Right ventricle myocardium superior (tissue), 1 donor: ENCODE results near the gene CAVIN2. TPM values are rescaled to one million over a fixed set of nuclear protein-coding genes. Genes with fewer than 3 reads are reported as not detected.

Source experiments
- ATAC-seq: fragments of 200-7000 bp; cut with Tn5 transposase; one replicate; pipeline ENCODE4 v1.9.1; 2020; ENCODE audit warnings: mild to moderate bottlenecking; ENCODE audit not compliant: poor library complexity
- DNase-seq: peaks from one replicate; pipeline ENCODE4 v3.0.0-alpha.2; 2020
- intact Hi-C: fragments of 100-400 bp; cut with DNase I; formaldehyde crosslinking; loops from one replicate; pipeline ENCODE4 v1.11.2; 2022
- long read RNA-seq: library from polyadenylated mRNA; unstranded; transcript quantifications from one replicate; pipeline ENCODE4 v2.0.0, GENCODE V29; 2021
- total RNA-seq: library from RNA; stranded (reverse); fragmentation: NEBNext Ultra II Directional; extraction: Animal tissue kit (Norgen Biotek cat#: 25700); gene quantifications from one replicate; pipeline ENCODE4 v1.2.1, GENCODE V29; 2021
- donor health status: DM: no; HTN: yes; CAD: no; lungs with severe emphysema.

CAVIN2 gene, protein sequence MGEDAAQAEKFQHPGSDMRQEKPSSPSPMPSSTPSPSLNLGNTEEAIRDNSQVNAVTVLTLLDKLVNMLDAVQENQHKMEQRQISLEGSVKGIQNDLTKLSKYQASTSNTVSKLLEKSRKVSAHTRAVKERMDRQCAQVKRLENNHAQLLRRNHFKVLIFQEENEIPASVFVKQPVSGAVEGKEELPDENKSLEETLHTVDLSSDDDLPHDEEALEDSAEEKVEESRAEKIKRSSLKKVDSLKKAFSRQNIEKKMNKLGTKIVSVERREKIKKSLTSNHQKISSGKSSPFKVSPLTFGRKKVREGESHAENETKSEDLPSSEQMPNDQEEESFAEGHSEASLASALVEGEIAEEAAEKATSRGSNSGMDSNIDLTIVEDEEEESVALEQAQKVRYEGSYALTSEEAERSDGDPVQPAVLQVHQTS
- 104 TPM for total RNA-seq
- long read RNA-seq, transcript CAVIN2-201 (2 exons, 3,229 nt), result major isoform, 375 of 382 reads
- long read RNA-seq, partial matches to known transcripts, result 0 of 382 reads
- long read RNA-seq, other reads (novel, unspliced or antisense), result 7 of 382 reads

DNA sequence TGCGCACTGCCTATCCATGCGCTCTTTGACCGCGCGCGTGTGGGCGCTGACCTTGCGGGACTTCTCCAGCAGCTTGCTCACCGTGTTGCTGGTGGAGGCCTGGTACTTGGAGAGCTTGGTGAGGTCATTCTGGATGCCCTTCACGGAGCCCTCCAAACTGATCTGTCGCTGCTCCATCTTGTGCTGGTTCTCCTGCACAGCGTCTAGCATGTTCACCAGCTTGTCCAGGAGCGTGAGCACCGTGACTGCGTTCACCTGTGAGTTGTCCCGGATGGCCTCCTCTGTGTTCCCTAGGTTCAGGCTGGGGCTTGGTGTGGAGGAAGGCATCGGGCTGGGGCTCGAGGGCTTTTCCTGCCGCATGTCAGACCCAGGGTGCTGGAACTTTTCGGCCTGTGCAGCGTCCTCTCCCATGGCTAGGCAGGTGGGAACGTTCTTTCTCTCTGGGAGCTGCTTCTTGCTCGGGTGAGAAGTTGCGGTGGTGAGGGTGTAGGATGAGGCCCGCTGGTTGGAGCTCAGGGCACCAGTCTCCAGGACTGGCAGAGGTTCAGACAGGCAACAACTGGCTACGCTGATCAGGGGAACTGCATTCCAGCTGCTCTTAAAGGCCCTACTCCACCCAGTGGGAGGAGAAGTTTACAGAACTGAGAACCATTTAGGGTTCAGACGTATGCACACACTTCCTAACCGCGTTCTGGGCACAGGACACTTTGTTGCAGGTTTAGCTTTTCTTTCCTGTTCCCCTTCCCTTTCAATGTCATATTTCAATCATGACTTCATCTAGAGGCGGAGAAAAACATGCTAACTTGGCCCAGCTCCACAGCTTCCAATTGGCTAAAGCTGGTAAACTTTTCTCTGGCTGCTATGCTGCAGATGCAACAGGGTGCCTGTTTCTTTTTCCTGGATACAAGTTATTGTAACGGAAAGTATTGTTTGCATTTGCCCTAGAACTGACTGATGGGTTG lies at the start of gene CAVIN2:
TSS of gene CAVIN2 (minus strand) at position 574 of the 962 bp plus-strand sequence. CDS start at position 411, 163 bp downstream.
- intact Hi-C loops, result no loop called here
- ATAC-seq (peak; percentile 89), DNase-seq (peak; percentile 71)

- intact Hi-C loops, result no loop called here
- ATAC-seq (no peak), DNase-seq (no peak)
Measured at GRCh38 chr2:191895743-191896142, 48.9 kb upstream of the CAVIN2 start.

DNA sequence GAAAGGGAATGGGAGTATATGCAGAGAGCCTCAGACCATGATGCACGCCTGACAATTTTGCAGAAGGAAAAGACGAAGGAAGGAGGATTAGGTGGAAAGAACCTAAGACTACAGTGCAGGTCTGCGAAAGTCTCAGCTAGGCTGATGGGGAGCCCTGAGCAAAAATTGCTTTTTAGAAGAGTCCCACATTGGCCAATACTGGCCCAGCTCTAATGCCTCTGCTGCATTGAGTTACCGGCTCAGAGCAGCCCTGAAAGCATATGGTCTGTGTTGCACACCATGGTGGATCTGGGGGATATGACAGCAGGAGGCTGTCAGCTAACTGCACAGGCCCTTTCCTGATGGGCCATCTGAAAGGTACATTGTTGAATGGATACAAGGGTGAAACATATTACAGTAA lies 48.3 kb upstream of the CAVIN2 start:
- intact Hi-C loops, result no loop called here
- DNase-seq, result no peak

GRCh38 chr2:191894681-191895147 lies 47.8 kb upstream of the CAVIN2 start:
- ATAC-seq, result no peak

More for the DNA sequence above, 48.3 kb upstream of the CAVIN2 start:
- no peak for ATAC-seq

DNA sequence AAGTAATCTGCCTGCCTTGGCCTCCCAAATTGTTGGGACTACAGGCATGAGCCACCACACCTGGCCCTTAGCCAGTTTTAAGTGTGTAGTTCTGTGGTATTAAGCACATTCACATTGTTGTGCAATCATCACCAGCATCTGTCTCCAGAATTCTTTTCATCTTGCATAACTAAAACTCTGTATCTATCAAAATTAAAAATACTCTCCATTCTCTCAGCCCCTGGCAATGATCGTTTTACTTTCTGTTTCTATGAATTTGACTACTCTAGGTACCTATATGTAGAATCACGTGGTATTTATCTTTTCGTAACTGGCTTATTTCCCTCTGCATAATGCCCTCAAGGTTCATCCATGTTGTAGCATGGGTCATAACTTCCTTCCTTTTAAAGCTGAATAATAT lies 45.5 kb upstream of the CAVIN2 start:
- no peak for DNase-seq
- intact Hi-C loops, result no loop called here
- no peak for ATAC-seq

More at GRCh38 chr2:191894681-191895147, 47.8 kb upstream of the CAVIN2 start:
- DNase-seq, result no peak
- intact Hi-C loops, result no loop called here

- ATAC-seq, result no peak
- intact Hi-C loops, result no loop called here
Measured at GRCh38 chr2:191891656-191892055, 44.8 kb upstream of the CAVIN2 start.

DNA sequence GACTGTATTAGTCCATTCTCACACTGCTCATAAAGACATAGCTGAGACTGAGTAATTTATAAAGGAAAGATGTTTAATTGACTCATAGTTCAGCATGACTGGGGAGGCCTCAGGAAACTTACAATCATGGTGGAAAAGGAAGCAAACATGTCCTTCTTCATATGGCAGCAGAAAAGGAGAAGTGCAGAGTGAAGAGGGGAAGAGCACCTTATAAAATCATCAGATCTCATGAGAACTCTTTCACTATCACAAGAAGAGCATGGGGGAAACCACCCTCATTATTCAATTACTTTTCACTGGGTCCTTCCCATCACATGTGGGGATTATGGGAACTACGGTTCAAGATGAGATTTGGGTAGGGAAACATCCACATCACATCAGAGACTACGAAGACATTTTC lies 43.0 kb upstream of the CAVIN2 start:
- intact Hi-C loops, result no loop called here
- ATAC-seq (no peak), DNase-seq (no peak)

More at GRCh38 chr2:191891656-191892055, 44.8 kb upstream of the CAVIN2 start:
- DNase-seq, result no peak

- DNase-seq (no peak), ATAC-seq (no peak)
- intact Hi-C loops, result no loop called here
Measured at GRCh38 chr2:191888400-191889166, 41.7 kb upstream of the CAVIN2 start.

DNA sequence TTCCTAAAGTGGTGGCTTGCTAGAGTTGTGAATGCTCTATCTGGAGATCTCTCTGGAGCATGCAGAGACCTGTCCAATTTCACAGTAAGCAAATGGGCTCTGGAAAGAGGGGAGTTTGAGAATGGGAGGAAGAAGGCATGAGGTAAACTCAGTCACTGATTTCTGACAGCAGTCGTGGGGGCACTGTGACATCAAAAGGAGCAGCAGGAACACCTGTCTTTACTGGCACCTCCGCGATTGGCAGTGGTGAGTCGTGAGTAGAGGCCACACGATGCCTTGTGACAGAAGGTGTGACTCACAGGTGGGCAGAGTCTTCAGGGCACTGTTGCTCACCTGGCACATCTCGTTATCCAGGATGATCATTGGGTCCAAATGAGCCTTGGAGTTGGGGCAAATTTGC lies 38.8 kb upstream of the CAVIN2 start:
- ATAC-seq, result no peak
- intact Hi-C loops, result no loop called here
- no peak for DNase-seq

GRCh38 chr2:191885098-191885497 lies 38.2 kb upstream of the CAVIN2 start:
- ATAC-seq, result peak; percentile 43
- intact Hi-C loops, result no loop called here
- DNase-seq, result no peak

DNA sequence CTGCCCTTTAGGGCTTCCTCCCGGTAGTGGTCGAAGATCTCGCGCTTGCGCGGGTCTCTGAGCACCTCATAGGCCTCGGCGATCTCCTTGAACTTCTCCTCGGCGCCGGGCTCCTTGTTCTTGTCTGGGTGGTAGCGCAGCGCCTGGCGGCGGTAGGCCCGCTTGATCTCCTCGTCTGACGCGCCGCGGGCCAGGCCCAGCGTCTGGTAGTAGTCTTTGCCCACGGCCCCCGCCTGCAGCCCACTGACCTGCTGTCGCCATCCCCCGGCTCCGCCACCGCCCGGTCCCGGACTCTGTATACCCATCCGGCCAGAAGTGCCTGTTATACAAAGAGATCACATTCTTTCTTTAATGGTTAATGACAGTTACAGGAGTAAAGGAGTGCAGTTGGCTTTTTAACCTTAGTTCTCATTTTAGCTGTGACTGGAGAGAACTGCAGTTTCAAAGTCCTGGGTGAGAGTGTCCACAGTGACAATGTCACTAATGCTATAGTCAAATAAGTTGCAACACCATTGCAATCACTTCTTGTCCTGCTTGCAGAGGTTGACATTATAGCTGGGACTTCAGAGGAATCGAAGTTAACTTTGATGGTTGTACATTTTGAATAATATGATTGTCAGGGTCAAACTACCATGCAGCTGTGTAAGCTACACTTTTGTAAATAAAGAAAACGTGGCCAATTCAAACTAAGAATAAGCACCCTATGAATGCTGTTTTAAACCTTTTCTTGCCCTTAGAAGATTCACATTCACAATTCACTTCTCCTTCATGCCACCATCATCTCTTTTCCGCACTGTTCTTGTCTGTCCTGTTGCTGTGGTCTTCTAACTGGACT lies 35.3 kb upstream of the CAVIN2 start:
- no peak for ATAC-seq
- intact Hi-C loops, result no loop called here

DNA sequence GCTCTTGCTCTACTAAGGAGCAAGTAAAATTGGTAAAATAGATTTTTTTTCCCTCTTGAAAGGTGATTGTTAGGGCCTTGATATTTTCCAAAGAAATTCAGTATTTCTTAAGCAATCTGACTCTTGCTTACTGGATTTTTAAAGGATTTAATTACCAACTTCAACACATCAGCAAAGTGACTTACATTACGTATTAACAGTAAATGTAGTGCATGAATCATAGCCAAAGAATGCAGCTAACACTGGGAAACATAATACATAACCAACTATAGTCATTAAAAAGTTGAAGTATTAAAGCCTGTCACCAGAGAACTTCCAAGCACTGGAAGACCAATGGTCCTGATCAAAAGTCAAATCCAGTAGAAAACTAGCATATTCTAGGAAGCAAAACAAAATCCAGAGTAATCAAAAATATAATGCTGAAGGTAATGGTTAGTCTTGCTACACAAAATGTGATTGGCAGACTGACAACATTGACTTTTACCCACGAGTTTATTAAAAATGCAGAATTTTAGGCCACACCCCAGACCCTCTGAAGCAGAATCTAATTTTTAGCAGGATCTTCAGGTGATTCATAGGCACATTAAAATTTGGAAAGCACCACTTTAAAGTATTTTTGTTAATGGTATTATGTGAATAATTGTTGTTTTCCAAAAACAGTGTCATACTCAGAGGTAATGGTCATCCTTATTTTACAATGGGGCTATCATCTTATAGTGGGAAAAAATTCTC lies 31.8 kb upstream of the CAVIN2 start:
- DNase-seq (no peak), ATAC-seq (no peak)
- intact Hi-C loops, result no loop called here

More for the DNA sequence above, 35.3 kb upstream of the CAVIN2 start:
- no peak for DNase-seq

DNA sequence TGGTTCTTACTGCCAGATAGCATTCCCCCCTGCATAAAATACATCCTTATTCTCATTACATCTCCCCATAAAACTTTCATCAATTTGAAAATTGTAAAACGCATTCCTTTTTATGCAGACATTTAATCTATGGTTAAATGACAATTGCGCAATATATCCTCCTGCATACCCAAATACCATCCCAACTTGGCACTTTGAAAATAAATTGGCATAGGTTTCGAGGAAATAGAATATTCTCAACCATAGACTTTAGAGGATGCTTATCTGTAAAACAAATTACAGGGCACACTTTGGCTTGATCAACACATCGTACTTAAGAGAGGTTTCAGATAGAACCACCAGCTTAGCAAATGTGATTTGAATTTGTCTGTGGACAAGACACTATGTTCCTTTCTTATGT lies 31.0 kb upstream of the CAVIN2 start:
- no peak for ATAC-seq
- DNase-seq, result no peak
- intact Hi-C loops, result no loop called here

DNA sequence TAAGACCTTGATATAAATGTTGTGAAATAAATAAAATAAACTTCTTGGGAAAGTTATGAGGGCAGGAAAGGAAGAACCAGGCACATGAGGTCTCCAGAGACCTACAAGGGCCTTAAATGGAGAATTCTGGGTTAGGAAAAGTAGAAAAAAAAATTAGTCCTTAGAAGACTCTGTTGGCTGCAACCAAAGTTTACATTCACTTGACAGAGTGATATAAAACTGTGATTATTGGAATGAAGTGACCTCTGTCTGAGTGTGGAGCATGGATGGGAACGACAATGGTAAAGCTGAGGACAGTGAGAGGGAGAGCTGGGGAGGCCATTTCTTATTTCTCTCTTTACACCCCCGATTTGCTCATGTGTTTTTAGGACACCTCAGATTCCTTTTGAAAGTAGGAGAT lies 29.0 kb upstream of the CAVIN2 start:
- intact Hi-C loops, result no loop called here
- DNase-seq (no peak), ATAC-seq (no peak)

DNA sequence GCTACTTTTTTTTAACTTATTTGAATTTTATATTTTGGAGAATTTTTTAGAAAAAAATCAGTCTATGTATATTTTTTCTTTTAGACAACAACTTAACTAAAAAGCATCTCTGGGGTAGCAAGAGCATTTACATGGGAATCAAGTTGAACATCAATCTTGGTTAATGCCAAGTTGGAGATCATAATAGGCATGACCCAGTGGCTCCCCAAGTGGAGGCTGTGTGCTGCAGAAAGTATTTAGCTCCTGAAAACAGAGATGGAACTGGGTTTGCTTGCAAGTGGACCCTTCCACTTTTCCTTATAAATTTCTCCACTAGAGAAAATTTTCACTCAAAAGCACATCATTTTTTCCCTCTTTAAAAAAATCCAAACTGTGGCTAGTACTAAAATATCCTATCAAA lies 23.9 kb upstream of the CAVIN2 start:
- intact Hi-C loops, result no loop called here
- ATAC-seq, result no peak
- no peak for DNase-seq

GRCh38 chr2:191869781-191870180 lies 22.9 kb upstream of the CAVIN2 start:
- ATAC-seq (no peak), DNase-seq (no peak)
- intact Hi-C loops, result no loop called here

GRCh38 chr2:191869178-191869577 lies 22.3 kb upstream of the CAVIN2 start:
- intact Hi-C loops, result no loop called here
- ATAC-seq (no peak), DNase-seq (no peak)
